ENCODE data around the gene TMEM184A. TPM values are rescaled to one million over a fixed set of nuclear protein-coding genes. Genes with fewer than 3 reads are reported as not detected.

The TMEM184A gene
- total and polyA plus RNA-seq, 2 of the 8 experiments (the other 6 are each of a cell fraction or from before 2014, with no cell fraction given) = 1.8 to 2.1 TPM

- Histone ChIP-seq H3K4me3 (ENCODE audit: extremely low read depth in 1 of 4, insufficient read depth in 2 of 4, low read depth in 3 of 4, low read length in 4 of 4) (no peak overlapping the region), H2BK20ac (ENCODE audit: low read length) (no peak overlapping the region), H2BK15ac (ENCODE audit: low read length) (no peak overlapping the region), H4K20me1 (replicated peaks in 1 of 2; ENCODE audit: control insufficient read depth in 1 of 2, insufficient read depth in 2 of 2, low read length in 2 of 2) (peaks cover 3 to 6% of the 10 kb centered on the region in 2 experiments), H2BK5ac (ENCODE audit: low read depth, low read length) (no peak overlapping the region), H4K91ac (replicated peaks; ENCODE audit: insufficient read length, low read length) (no peak overlapping the region), H2AFZ (ENCODE audit: low read length) (no peak overlapping the region), H3K4ac (replicated peaks; ENCODE audit: insufficient read length, low read depth, low read length) (no peak overlapping the region), H4K8ac (ENCODE audit: extremely low read depth, insufficient read depth, low read length) (no peak overlapping the region), H3K23ac (ENCODE audit: insufficient read length) (no peak overlapping the region), H3K9ac (replicated peaks in 1 of 4; ENCODE audit: extremely low read depth in 1 of 4, low read depth in 3 of 4, low read length in 3 of 4) (no peak overlapping the region), H3K23me2 (ENCODE audit: low read depth, low read length) (peaks cover 5% of the 10 kb centered on the region; the same call in 1 of the 2 replicates), H2BK120ac (replicated peaks; ENCODE audit: low read depth, low read length) (no peak overlapping the region), H2AK5ac (ENCODE audit: low read depth, low read length) (no peak overlapping the region), H3K4me1 (replicated peaks in 1 of 4; ENCODE audit: control insufficient read depth in 3 of 4, insufficient read depth in 4 of 4, low read length in 3 of 4) (peaks cover 3 to 10% (median 7%) of the 10 kb centered on the region in 4 experiments; a peak in 6 of 7 replicates), H3K9me3 (ENCODE audit: insufficient read depth in 2 of 2, low read depth in 1 of 2, low read length in 1 of 2) (no peaks in the 10 kb centered on the region), H3K27me3 (replicated peaks in 1 of 4; ENCODE audit: control insufficient read depth in 3 of 4, extremely low read depth in 1 of 4, insufficient read depth in 3 of 4, low read length in 3 of 4) (no peaks in the 10 kb centered on the region), H4K5ac (ENCODE audit: insufficient read length, low read depth, low read length) (no peak overlapping the region), H2BK12ac (ENCODE audit: low read depth, low read length) (0 out of 2 replicates have a peak overlapping the region, but pooled peaks have one; percentile 19), H3K79me2 (ENCODE audit: control insufficient read depth in 1 of 2, insufficient read depth in 2 of 2, low read length in 2 of 2) (peaks cover 3 to 8% of the 10 kb centered on the region in 2 experiments; a peak in 3 of 4 replicates), H3K14ac (ENCODE audit: insufficient read length) (no peak overlapping the region), H3K56ac (replicated peaks; ENCODE audit: insufficient read length, low read depth, low read length) (no peak overlapping the region), H3K79me1 (ENCODE audit: low read depth, low read length) (no peaks in the 10 kb centered on the region), H3K27ac (ENCODE audit: low read depth, low read length) (no peak overlapping the region), H3K36me3 (ENCODE audit: control insufficient read depth in 2 of 4, insufficient read depth in 4 of 4, low read length in 3 of 4) (no peaks in the 10 kb centered on the region), H3K4me2 (ENCODE audit: insufficient read depth in 1 of 2, low read depth in 2 of 2, low read length in 2 of 2) (no peak overlapping the region), H3K18ac (ENCODE audit: extremely low read depth, low read length) (no peak overlapping the region)
- POLR2A ChIA-PET (ENCODE audit: partially characterized antibody) = interaction anchor here (0.6 kb wide), 1 partner anchor 35 kb away, joined by 3 read pairs; no protein-coding TSS in a partner anchor
- CTCF ChIA-PET (ENCODE audit: partially characterized antibody) = interaction anchor here (0.6 to 2.2 kb wide), 5 partner anchors 49 to 904 kb away, joined by 3 to 9 read pairs (median 3); no protein-coding TSS in a partner anchor
- FAIRE-seq (no peak), DNase-seq (ENCODE audit: low read depth in 1 of 2, low spot score in 2 of 2) (no peak)
- WGBS, 2 experiments (ENCODE audit: extremely low coverage in 1 of 2, insufficient coverage in 1 of 2, insufficient read length in 1 of 2, insufficient replicate concordance in 2 of 2, low coverage in 1 of 2, low lambda C conversion rate in 2 of 2, missing lambda C conversion rate in 1 of 2) = 80% methylated on average over 10 of the region's 10 CpGs; no CpG with 5 or more reads in 1 of the 2 experiments
- TF ChIP-seq CBX8 (IDR thresholded peaks at IDR 0.05; ENCODE audit: borderline replicate concordance, low read depth, low read length) = no peak
- no peak for TF ChIP-seq POLR2AphosphoS5 (IDR thresholded peaks at IDR 0.05; ENCODE audit: low read depth, low read length)
- TF ChIP-seq HDAC2 (IDR thresholded peaks at IDR 0.05; ENCODE audit: borderline replicate concordance in 1 of 2, low read depth in 2 of 2, low read length in 2 of 2) = no peak
These were observed 47.7 kb downstream of the TMEM184A start for GRCh38 chr7:1508277-1508758.
